K562 (cell line): ENCODE measurements around the gene TTC23L. TPM values are rescaled to one million over a fixed set of nuclear protein-coding genes. Genes with fewer than 3 reads are reported as not detected.
A peak's percentile ranks its signal among the peaks of the same experiment; 100 is the strongest.

ENCODE experiments used
- ELF4 ChIP-seq: fragments of 450-650 bp; formaldehyde crosslinking; IDR thresholded peaks from 2 replicates; pipeline ENCODE4 v1.4.0; 2022; ENCODE audit warnings: missing genetic modification characterization
- ESRRA ChIP-seq: fragments of 450-650 bp; IDR thresholded peaks from 2 replicates; pipeline ENCODE4 v1.6.1; 2014; ENCODE audit warnings: low read depth, mild to moderate bottlenecking, moderate library complexity, borderline replicate concordance
- FOXP1 ChIP-seq: sonication (generic); formaldehyde crosslinking; IDR thresholded peaks from 2 replicates; pipeline ENCODE4 v1.8.0; 2022; ENCODE audit warnings: mild to moderate bottlenecking, missing genetic modification reagents
- HDAC6 ChIP-seq: IDR thresholded peaks from 2 replicates; pipeline ENCODE4 v1.6.1; 2012; ENCODE audit warnings: low read depth, mild to moderate bottlenecking, control low read depth, inconsistent platforms, low read length, moderate library complexity
- HLTF ChIP-seq: fragments of 450-650 bp; IDR thresholded peaks from 2 replicates; pipeline ENCODE4 v1.6.1; 2016
- HNRNPK ChIP-seq: fragments of 200-400 bp; formaldehyde crosslinking; IDR thresholded peaks from one replicate; pipeline ENCODE4 v1.6.1; 2018; ENCODE audit warnings: mild to moderate bottlenecking, low read depth, low read length; ENCODE audit not compliant: poor library complexity, severe bottlenecking
- IFI16 ChIP-seq: fragments of 250-450 bp; sonication (Bioruptor Pico); IDR thresholded peaks from 2 replicates; pipeline ENCODE4 v2.1.2; 2022; ENCODE audit warnings: mild to moderate bottlenecking, inconsistent platforms
- JUND ChIP-seq, 2 experiments: IDR thresholded peaks; 2 replicates in 1 of 2; 3 replicates in 1 of 2; pipeline ENCODE4 v1.6.1; 2011; ENCODE audit warnings: borderline replicate concordance in 2 of 2, low read depth in 2 of 2, low read length in 2 of 2, improper control_type of control experiment in 1 of 2, missing biosample characterization in 1 of 2, missing genetic modification characterization in 1 of 2, missing genetic modification reagents in 1 of 2
- KDM1A ChIP-seq, 2 experiments: fragments of 450-650 bp; IDR thresholded peaks; 2 replicates each; pipeline ENCODE4 v1.6.1; 2016; ENCODE audit warnings: mild to moderate bottlenecking in 2 of 2
- PHTF2 ChIP-seq: fragments of 250-450 bp; sonication (Bioruptor Pico); IDR thresholded peaks from 2 replicates; pipeline ENCODE4 v1.5.0; 2021; ENCODE audit warnings: mild to moderate bottlenecking
- RCOR1 ChIP-seq, 2 experiments: IDR thresholded peaks; 2 replicates each; pipeline ENCODE4 v1.6.1; 2012; ENCODE audit warnings: low read depth in 2 of 2, low read length in 2 of 2, borderline replicate concordance in 1 of 2, improper control_type of control experiment in 1 of 2
- ZBTB17 ChIP-seq: fragments of 450-650 bp; formaldehyde crosslinking; IDR thresholded peaks from 2 replicates; pipeline ENCODE4 v1.4.0; 2020; ENCODE audit warnings: mild to moderate bottlenecking
- ZKSCAN3 ChIP-seq: fragments of 250-450 bp; sonication (Bioruptor Pico); IDR thresholded peaks from 2 replicates; pipeline ENCODE4 v1.4.0; 2020
- ZNF766 ChIP-seq: fragments of 200-800 bp; sonication (Bioruptor generic); conservative IDR thresholded peaks from 2 replicates; pipeline ENCODE4 v1.6.1; 2016; ENCODE audit warnings: missing genetic modification characterization, missing compliant biosample characterization
- polyA plus RNA-seq, 8 experiments: library from polyadenylated mRNA; depleted of rRNA in 4 of 8; stranded (reverse) in 5 of 8; unstranded in 3 of 8; fragments of >200 nt; fragmentation: Nextera tagmentation in 2 of 8; fragmentation: Illumina TruSeq in 1 of 8; extraction: Ambion mirVana in 2 of 8; extraction: Trizol in 1 of 8; gene quantifications; 2 replicates each; pipeline versions ENCODE4 v1.2.1 to v1.2.3, GENCODE V29; 2011 to 2014; ENCODE audit warnings: inconsistent platforms in 1 of 8, missing spikeins in 1 of 8
- total RNA-seq, 7 experiments: library from RNA; depleted of rRNA in 6 of 7; stranded (reverse); fragments of >200 nt in 6 of 7; fragmentation: Illumina TruSeq in 2 of 7; extraction: Trizol in 2 of 7; gene quantifications; 2 replicates each; pipeline versions ENCODE4 v1.2.1 to v1.2.3, GENCODE V29; 2011 to 2021; ENCODE audit warnings: low replicate concordance in 1 of 7
- TF ChIP-seq, protein P1 (sequence below): fragments of 250-450 bp; sonication (Bioruptor Pico); IDR thresholded peaks from 2 replicates; pipeline ENCODE4 v1.4.0; 2020; ENCODE audit warnings: borderline replicate concordance
- TF ChIP-seq, protein P2 (sequence below): fragments of 150-350 bp; IDR thresholded peaks from 2 replicates; pipeline ENCODE4 v1.6.1; 2014; ENCODE audit warnings: low read depth, mild to moderate bottlenecking, low read length, borderline replicate concordance
- TF ChIP-seq, protein P3 (sequence below): sonication (generic); formaldehyde crosslinking; IDR thresholded peaks from 2 replicates; pipeline ENCODE4 v1.8.1; 2023; ENCODE audit warnings: mild to moderate bottlenecking, missing genetic modification reagents
- TF ChIP-seq, protein P4 (sequence below): fragments of 450-650 bp; IDR thresholded peaks from 2 replicates; pipeline ENCODE4 v1.6.1; 2017; ENCODE audit warnings: mild to moderate bottlenecking, moderate library complexity

TTC23L gene
- total and polyA plus RNA-seq, 9 of the 15 experiments (the other 6 are each of a cell fraction or from before 2014, with no cell fraction given) = 0.03 to 0.32 (median 0.14) TPM; not detected in 2

DNA sequence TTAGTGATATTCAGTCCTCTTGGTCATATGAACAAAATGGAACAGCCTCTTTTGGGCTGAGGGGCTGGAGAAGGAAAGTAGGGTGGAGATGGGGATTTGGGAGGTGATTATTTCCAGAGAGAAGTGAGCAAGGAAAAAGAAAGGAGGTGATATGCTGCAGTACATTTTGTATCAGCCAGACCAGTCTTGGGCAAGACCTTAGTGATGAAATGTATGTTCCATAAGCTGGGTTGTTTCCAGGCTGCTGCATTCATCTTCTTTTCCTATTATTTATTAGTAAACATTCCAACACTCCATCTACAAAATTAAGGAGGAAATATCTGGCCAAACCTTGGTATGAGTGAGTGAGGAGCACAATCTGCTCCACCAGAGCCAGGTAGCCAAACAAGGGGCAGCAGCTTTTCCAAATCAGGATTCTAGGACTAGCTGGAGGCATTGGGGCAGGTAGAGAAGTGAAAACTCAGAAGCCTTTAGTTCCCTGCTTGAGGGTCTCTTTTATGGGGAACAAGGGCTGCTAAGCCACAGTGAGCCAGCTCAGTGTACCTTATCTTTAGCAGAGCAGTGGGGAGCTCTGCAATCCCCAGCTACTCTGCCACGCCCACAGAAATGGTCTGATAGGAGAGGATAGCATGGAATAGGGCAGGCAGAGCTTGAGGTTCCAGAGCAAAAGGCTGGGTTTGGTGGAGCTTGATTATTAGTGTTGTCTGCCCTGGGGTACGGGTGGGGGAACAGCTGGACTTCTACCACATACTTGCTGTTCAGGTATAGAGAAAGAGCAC is 56.9 kb downstream of the TTC23L start (continued):
- TF ChIP-seq, protein P1, sequence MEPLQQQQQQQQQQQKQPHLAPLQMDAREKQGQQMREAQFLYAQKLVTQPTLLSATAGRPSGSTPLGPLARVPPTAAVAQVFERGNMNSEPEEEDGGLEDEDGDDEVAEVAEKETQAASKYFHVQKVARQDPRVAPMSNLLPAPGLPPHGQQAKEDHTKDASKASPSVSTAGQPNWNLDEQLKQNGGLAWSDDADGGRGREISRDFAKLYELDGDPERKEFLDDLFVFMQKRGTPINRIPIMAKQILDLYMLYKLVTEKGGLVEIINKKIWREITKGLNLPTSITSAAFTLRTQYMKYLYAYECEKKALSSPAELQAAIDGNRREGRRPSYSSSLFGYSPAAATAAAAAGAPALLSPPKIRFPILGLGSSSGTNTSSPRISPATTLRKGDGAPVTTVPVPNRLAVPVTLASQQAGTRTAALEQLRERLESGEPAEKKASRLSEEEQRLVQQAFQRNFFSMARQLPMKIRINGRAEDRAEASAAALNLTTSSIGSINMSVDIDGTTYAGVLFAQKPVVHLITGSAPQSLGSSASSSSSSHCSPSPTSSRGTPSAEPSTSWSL (CRISPR knock-in tag) = no peak
- TF ChIP-seq HNRNPK (no peak), HDAC6 (no peak), ZNF766 (no peak), PHTF2 (CRISPR knock-in tag) (no peak), FOXP1 (no peak), ZKSCAN3 (no peak), ESRRA (no peak), ELF4 (CRISPR knock-in tag) (no peak), HLTF (no peak), IFI16 (CRISPR knock-in tag) (no peak), JUND (IDR thresholded peaks at IDR 0.05; ENCODE audit: borderline replicate concordance, low read depth, low read length) (peak; percentile 47; the same call in 1 of the 2 replicates), JUND (tag; IDR thresholded peaks at IDR 0.05; ENCODE audit: borderline replicate concordance, low read depth, low read length) (peak; percentile 58; the same call in 1 of the 3 replicates), KDM1A (IDR thresholded peaks at IDR 0.05) (peak in 1 of 2 experiments; percentile 30; a peak in 1 of 4 replicates), ZBTB17 (peak; percentile 72), RCOR1 (IDR thresholded peaks at IDR 0.05; ENCODE audit: borderline replicate concordance in 1 of 2, low read depth in 2 of 2, low read length in 2 of 2) (peak; percentile 8 to 82; a peak in 2 of 4 replicates)
- TF ChIP-seq, protein P2, sequence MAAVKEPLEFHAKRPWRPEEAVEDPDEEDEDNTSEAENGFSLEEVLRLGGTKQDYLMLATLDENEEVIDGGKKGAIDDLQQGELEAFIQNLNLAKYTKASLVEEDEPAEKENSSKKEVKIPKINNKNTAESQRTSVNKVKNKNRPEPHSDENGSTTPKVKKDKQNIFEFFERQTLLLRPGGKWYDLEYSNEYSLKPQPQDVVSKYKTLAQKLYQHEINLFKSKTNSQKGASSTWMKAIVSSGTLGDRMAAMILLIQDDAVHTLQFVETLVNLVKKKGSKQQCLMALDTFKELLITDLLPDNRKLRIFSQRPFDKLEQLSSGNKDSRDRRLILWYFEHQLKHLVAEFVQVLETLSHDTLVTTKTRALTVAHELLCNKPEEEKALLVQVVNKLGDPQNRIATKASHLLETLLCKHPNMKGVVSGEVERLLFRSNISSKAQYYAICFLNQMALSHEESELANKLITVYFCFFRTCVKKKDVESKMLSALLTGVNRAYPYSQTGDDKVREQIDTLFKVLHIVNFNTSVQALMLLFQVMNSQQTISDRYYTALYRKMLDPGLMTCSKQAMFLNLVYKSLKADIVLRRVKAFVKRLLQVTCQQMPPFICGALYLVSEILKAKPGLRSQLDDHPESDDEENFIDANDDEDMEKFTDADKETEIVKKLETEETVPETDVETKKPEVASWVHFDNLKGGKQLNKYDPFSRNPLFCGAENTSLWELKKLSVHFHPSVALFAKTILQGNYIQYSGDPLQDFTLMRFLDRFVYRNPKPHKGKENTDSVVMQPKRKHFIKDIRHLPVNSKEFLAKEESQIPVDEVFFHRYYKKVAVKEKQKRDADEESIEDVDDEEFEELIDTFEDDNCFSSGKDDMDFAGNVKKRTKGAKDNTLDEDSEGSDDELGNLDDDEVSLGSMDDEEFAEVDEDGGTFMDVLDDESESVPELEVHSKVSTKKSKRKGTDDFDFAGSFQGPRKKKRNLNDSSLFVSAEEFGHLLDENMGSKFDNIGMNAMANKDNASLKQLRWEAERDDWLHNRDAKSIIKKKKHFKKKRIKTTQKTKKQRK = no peak
- TF ChIP-seq, protein P3, sequence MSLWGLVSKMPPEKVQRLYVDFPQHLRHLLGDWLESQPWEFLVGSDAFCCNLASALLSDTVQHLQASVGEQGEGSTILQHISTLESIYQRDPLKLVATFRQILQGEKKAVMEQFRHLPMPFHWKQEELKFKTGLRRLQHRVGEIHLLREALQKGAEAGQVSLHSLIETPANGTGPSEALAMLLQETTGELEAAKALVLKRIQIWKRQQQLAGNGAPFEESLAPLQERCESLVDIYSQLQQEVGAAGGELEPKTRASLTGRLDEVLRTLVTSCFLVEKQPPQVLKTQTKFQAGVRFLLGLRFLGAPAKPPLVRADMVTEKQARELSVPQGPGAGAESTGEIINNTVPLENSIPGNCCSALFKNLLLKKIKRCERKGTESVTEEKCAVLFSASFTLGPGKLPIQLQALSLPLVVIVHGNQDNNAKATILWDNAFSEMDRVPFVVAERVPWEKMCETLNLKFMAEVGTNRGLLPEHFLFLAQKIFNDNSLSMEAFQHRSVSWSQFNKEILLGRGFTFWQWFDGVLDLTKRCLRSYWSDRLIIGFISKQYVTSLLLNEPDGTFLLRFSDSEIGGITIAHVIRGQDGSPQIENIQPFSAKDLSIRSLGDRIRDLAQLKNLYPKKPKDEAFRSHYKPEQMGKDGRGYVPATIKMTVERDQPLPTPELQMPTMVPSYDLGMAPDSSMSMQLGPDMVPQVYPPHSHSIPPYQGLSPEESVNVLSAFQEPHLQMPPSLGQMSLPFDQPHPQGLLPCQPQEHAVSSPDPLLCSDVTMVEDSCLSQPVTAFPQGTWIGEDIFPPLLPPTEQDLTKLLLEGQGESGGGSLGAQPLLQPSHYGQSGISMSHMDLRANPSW (CRISPR knock-in tag) = no peak
- TF ChIP-seq, protein P4, sequence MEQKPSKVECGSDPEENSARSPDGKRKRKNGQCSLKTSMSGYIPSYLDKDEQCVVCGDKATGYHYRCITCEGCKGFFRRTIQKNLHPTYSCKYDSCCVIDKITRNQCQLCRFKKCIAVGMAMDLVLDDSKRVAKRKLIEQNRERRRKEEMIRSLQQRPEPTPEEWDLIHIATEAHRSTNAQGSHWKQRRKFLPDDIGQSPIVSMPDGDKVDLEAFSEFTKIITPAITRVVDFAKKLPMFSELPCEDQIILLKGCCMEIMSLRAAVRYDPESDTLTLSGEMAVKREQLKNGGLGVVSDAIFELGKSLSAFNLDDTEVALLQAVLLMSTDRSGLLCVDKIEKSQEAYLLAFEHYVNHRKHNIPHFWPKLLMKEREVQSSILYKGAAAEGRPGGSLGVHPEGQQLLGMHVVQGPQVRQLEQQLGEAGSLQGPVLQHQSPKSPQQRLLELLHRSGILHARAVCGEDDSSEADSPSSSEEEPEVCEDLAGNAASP = no peak
